ENCODE data around the gene CDH23. TPM values are rescaled to one million over a fixed set of nuclear protein-coding genes. Genes with fewer than 3 reads are reported as not detected.

CDH23 gene
- total RNA-seq, 2 experiments from 2014 or later, result 3.7 to 5.3 TPM

- peaks cover 41% of the 10 kb centered on the region for H3K27me3 Mint-ChIP-seq
- no peak overlapping the region for H3K27ac Mint-ChIP-seq
- no peak overlapping the region for H3K4me3 Mint-ChIP-seq
- ATAC-seq (ENCODE audit: low read depth) (no peak), DNase-seq (no peak)
- peaks cover 2% of the 10 kb centered on the region for H3K4me1 Mint-ChIP-seq
- POLR2A ChIA-PET, result no interaction called here
- no peaks in the 10 kb centered on the region for H3K36me3 Mint-ChIP-seq
- no peaks in the 10 kb centered on the region for H3K9me3 Mint-ChIP-seq
These were observed 5.3 kb downstream of the CDH23 start for GRCh38 chr10:71402005-71402404.

- Mint-ChIP-seq H3K4me1 (no peaks in the 10 kb centered on the region), H3K9me3 (no peaks in the 10 kb centered on the region), H3K36me3 (no peaks in the 10 kb centered on the region), H3K27me3 (peaks cover 18% of the 10 kb centered on the region), H3K27ac (no peak overlapping the region), H3K4me3 (no peak overlapping the region)
- DNase-seq (no peak), ATAC-seq (ENCODE audit: low read depth) (no peak)
- POLR2A ChIA-PET, result no interaction called here
These were observed 8.0 kb downstream of the CDH23 start for GRCh38 chr10:71404503-71405295.

- peaks cover 10% of the 10 kb centered on the region for H3K27me3 Mint-ChIP-seq
- DNase-seq, result no peak
- POLR2A ChIA-PET, result no interaction called here
- H3K27ac Mint-ChIP-seq, result no peak overlapping the region
- H3K4me3 Mint-ChIP-seq, result no peak overlapping the region
- no peak for ATAC-seq (ENCODE audit: low read depth)
- no peaks in the 10 kb centered on the region for H3K4me1 Mint-ChIP-seq
- peaks cover 5% of the 10 kb centered on the region for H3K9me3 Mint-ChIP-seq
- H3K36me3 Mint-ChIP-seq, result no peaks in the 10 kb centered on the region
These were observed 10.2 kb downstream of the CDH23 start for GRCh38 chr10:71406878-71407277.

GRCh38 chr10:71408436-71409225 lies 11.9 kb downstream of the CDH23 start:
- no peaks in the 10 kb centered on the region for H3K4me1 Mint-ChIP-seq
- POLR2A ChIA-PET, result no interaction called here

GRCh38 chr10:71409516-71410104 lies 12.9 kb downstream of the CDH23 start:
- peaks cover 10% of the 10 kb centered on the region for H3K27me3 Mint-ChIP-seq
- no peaks in the 10 kb centered on the region for H3K4me1 Mint-ChIP-seq
- DNase-seq (no peak), ATAC-seq (ENCODE audit: low read depth) (no peak)
- H3K36me3 Mint-ChIP-seq, result no peaks in the 10 kb centered on the region
- H3K4me3 Mint-ChIP-seq, result no peak overlapping the region
- peaks cover 7% of the 10 kb centered on the region for H3K9me3 Mint-ChIP-seq
- no peak overlapping the region for H3K27ac Mint-ChIP-seq
- POLR2A ChIA-PET, result no interaction called here

More at GRCh38 chr10:71408436-71409225, 11.9 kb downstream of the CDH23 start:
- Mint-ChIP-seq H3K27ac (no peak overlapping the region), H3K36me3 (no peaks in the 10 kb centered on the region), H3K4me3 (no peak overlapping the region), H3K9me3 (peaks cover 6% of the 10 kb centered on the region), H3K27me3 (peaks cover 8% of the 10 kb centered on the region)
- ATAC-seq (ENCODE audit: low read depth), result no peak
- no peak for DNase-seq

- peaks cover 22% of the 10 kb centered on the region for H3K27me3 Mint-ChIP-seq
- no peak for ATAC-seq (ENCODE audit: low read depth)
- H3K4me3 Mint-ChIP-seq, result no peak overlapping the region
- DNase-seq, result no peak
- POLR2A ChIA-PET, result no interaction called here
- no peaks in the 10 kb centered on the region for H3K36me3 Mint-ChIP-seq
- H3K4me1 Mint-ChIP-seq, result no peaks in the 10 kb centered on the region
- H3K27ac Mint-ChIP-seq, result no peak overlapping the region
- H3K9me3 Mint-ChIP-seq, result peaks cover 7% of the 10 kb centered on the region
These were observed 16.9 kb downstream of the CDH23 start for GRCh38 chr10:71413581-71413980.

GRCh38 chr10:71414359-71414758 lies 17.6 kb downstream of the CDH23 start:
- H3K4me3 Mint-ChIP-seq, result no peak overlapping the region
- H3K9me3 Mint-ChIP-seq, result peaks cover 7% of the 10 kb centered on the region
- POLR2A ChIA-PET, result no interaction called here
- peaks cover 22% of the 10 kb centered on the region for H3K27me3 Mint-ChIP-seq
- no peak overlapping the region for H3K27ac Mint-ChIP-seq
- H3K36me3 Mint-ChIP-seq, result no peaks in the 10 kb centered on the region
- ATAC-seq (ENCODE audit: low read depth), result no peak
- H3K4me1 Mint-ChIP-seq, result no peaks in the 10 kb centered on the region
- DNase-seq, result no peak

- Mint-ChIP-seq H3K9me3 (peaks cover 1% of the 10 kb centered on the region), H3K4me1 (no peaks in the 10 kb centered on the region), H3K36me3 (no peaks in the 10 kb centered on the region), H3K27me3 (peaks cover 21% of the 10 kb centered on the region), H3K4me3 (no peak overlapping the region), H3K27ac (no peak overlapping the region)
- DNase-seq (no peak), ATAC-seq (ENCODE audit: low read depth) (no peak)
- POLR2A ChIA-PET, result no interaction called here
These were observed 22.4 kb downstream of the CDH23 start for GRCh38 chr10:71419002-71419540.

- peaks cover 17% of the 10 kb centered on the region for H3K27me3 Mint-ChIP-seq
- POLR2A ChIA-PET, result no interaction called here
- no peak overlapping the region for H3K27ac Mint-ChIP-seq
- H3K4me3 Mint-ChIP-seq, result no peak overlapping the region
- DNase-seq (no peak), ATAC-seq (ENCODE audit: low read depth) (no peak)
- H3K36me3 Mint-ChIP-seq, result no peaks in the 10 kb centered on the region
- no peaks in the 10 kb centered on the region for H3K4me1 Mint-ChIP-seq
- H3K9me3 Mint-ChIP-seq, result no peaks in the 10 kb centered on the region
These were observed 23.0 kb downstream of the CDH23 start for GRCh38 chr10:71419750-71420149.

- Mint-ChIP-seq H3K4me1 (no peaks in the 10 kb centered on the region), H3K27me3 (peaks cover 11% of the 10 kb centered on the region), H3K27ac (no peak overlapping the region), H3K9me3 (no peaks in the 10 kb centered on the region), H3K4me3 (no peak overlapping the region), H3K36me3 (no peaks in the 10 kb centered on the region)
- DNase-seq (no peak), ATAC-seq (ENCODE audit: low read depth) (no peak)
- POLR2A ChIA-PET, result no interaction called here
These were observed 24.3 kb downstream of the CDH23 start for GRCh38 chr10:71421075-71421434.

GRCh38 chr10:71423250-71423649 lies 26.5 kb downstream of the CDH23 start:
- no peaks in the 10 kb centered on the region for H3K36me3 Mint-ChIP-seq
- H3K27ac Mint-ChIP-seq, result no peak overlapping the region
- H3K27me3 Mint-ChIP-seq, result no peaks in the 10 kb centered on the region
- POLR2A ChIA-PET, result no interaction called here
- no peaks in the 10 kb centered on the region for H3K9me3 Mint-ChIP-seq
- H3K4me3 Mint-ChIP-seq, result no peak overlapping the region
- H3K4me1 Mint-ChIP-seq, result no peaks in the 10 kb centered on the region
- DNase-seq, result no peak
- ATAC-seq (ENCODE audit: low read depth), result no peak

- Mint-ChIP-seq H3K9me3 (no peaks in the 10 kb centered on the region), H3K27me3 (no peaks in the 10 kb centered on the region), H3K4me3 (no peak overlapping the region), H3K36me3 (no peaks in the 10 kb centered on the region), H3K4me1 (no peaks in the 10 kb centered on the region), H3K27ac (no peak overlapping the region)
- ATAC-seq (ENCODE audit: low read depth) (no peak), DNase-seq (no peak)
- POLR2A ChIA-PET, result no interaction called here
These were observed 27.2 kb downstream of the CDH23 start for GRCh38 chr10:71423901-71424300.

GRCh38 chr10:71424496-71425194 lies 27.9 kb downstream of the CDH23 start:
- no peaks in the 10 kb centered on the region for H3K36me3 Mint-ChIP-seq
- H3K27ac Mint-ChIP-seq, result no peak overlapping the region
- DNase-seq (no peak), ATAC-seq (ENCODE audit: low read depth) (no peak)
- no peaks in the 10 kb centered on the region for H3K9me3 Mint-ChIP-seq
- H3K4me3 Mint-ChIP-seq, result no peak overlapping the region
- POLR2A ChIA-PET, result no interaction called here
- no peaks in the 10 kb centered on the region for H3K4me1 Mint-ChIP-seq
- no peaks in the 10 kb centered on the region for H3K27me3 Mint-ChIP-seq

Measured in activated naive CD8-positive, alpha-beta T cell treated with anti-CD3 and anti-CD28 coated beads, Interleukin-2, amount 10 ng/mL, durations not matched to agents 7 days and 5 days (primary cell).